GM23338 (cell line): ENCODE data around the gene NKX2-1. TPM values are rescaled to one million over a fixed set of nuclear protein-coding genes. Genes with fewer than 3 reads are reported as not detected.

ENCODE experiments used
- ATAC-seq: fragments of 200-7000 bp; cut with Tn5 transposase; 3 replicates; pipeline ENCODE4 v1.9.1; 2020
- DNase-seq: peaks from one replicate; pipeline ENCODE4 v3.0.0-alpha.2; 2015; ENCODE audit warnings: low spot score
- H2AFZ ChIP-seq: fragments of 200-600 bp; sonication (generic); 2 replicates; pipeline ENCODE4 v1.8.0; 2016; ENCODE audit warnings: antibody characterized with exemption, mild to moderate bottlenecking, moderate library complexity
- H3F3A ChIP-seq: fragments of 200-600 bp; sonication (generic); replicated peaks from 2 replicates; pipeline ENCODE4 v1.8.0; 2017; ENCODE audit warnings: antibody characterized with exemption, mixed run types, low read depth
- H3K27ac ChIP-seq: fragments of 200-600 bp; sonication (generic); 2 replicates; pipeline ENCODE4 v1.6.1; 2016; ENCODE audit warnings: low read depth
- H3K27me3 ChIP-seq: fragments of 200-600 bp; sonication (generic); 2 replicates; pipeline ENCODE4 v1.8.0; 2016; ENCODE audit warnings: mild to moderate bottlenecking, mixed run types, moderate library complexity; ENCODE audit not compliant: insufficient read depth
- H3K36me3 ChIP-seq: fragments of 200-600 bp; sonication (generic); 2 replicates; pipeline ENCODE4 v1.8.0; 2016; ENCODE audit warnings: mild to moderate bottlenecking; ENCODE audit not compliant: insufficient read depth
- H3K4me1 ChIP-seq: fragments of 200-600 bp; sonication (generic); 2 replicates; pipeline ENCODE4 v1.8.0; 2016; ENCODE audit warnings: mild to moderate bottlenecking, moderate library complexity; ENCODE audit not compliant: insufficient read depth
- H3K4me2 ChIP-seq: fragments of 200-600 bp; sonication (generic); 2 replicates; pipeline ENCODE4 v1.7.1; 2017; ENCODE audit warnings: mixed run types
- H3K4me3 ChIP-seq: fragments of 200-600 bp; sonication (generic); 2 replicates; pipeline ENCODE4 v1.6.1; 2016; ENCODE audit warnings: mixed run types
- H3K79me2 ChIP-seq: fragments of 200-600 bp; sonication (generic); replicated peaks from 2 replicates; pipeline ENCODE4 v1.8.0; 2017; ENCODE audit warnings: mild to moderate bottlenecking; ENCODE audit not compliant: insufficient read depth
- H3K9me2 ChIP-seq: fragments of 200-600 bp; sonication (generic); 2 replicates; pipeline ENCODE4 v1.8.0; 2017; ENCODE audit not compliant: insufficient read depth
- H4K20me1 ChIP-seq: fragments of 200-600 bp; sonication (generic); replicated peaks from 2 replicates; pipeline ENCODE4 v1.8.0; 2017; ENCODE audit warnings: mild to moderate bottlenecking; ENCODE audit not compliant: insufficient read depth
- H3K27ac Mint-ChIP-seq: 2 replicates; pipeline ENCODE4 v1.8.0; 2020; ENCODE audit warnings: inconsistent platforms, mild to moderate bottlenecking, moderate library complexity, mixed read lengths
- H3K27me3 Mint-ChIP-seq: 3 replicates; pipeline ENCODE4 v1.8.0; 2022; ENCODE audit warnings: low read depth, mild to moderate bottlenecking, moderate library complexity, mixed read lengths, inconsistent platforms; ENCODE audit not compliant: insufficient read depth, poor library complexity
- H3K36me3 Mint-ChIP-seq: 3 replicates; pipeline ENCODE4 v1.8.0; 2021; ENCODE audit warnings: low read depth, mild to moderate bottlenecking, inconsistent platforms, moderate library complexity, mixed read lengths
- H3K4me1 Mint-ChIP-seq: 3 replicates; pipeline ENCODE4 v1.8.0; 2020; ENCODE audit warnings: mild to moderate bottlenecking, inconsistent platforms, mixed read lengths
- H3K4me3 Mint-ChIP-seq: 3 replicates; pipeline ENCODE4 v1.8.0; 2021; ENCODE audit warnings: moderate library complexity, mild to moderate bottlenecking, inconsistent platforms, mixed read lengths
- H3K9me3 Mint-ChIP-seq: 3 replicates; pipeline ENCODE4 v1.8.0; 2020; ENCODE audit warnings: moderate library complexity, mild to moderate bottlenecking, inconsistent platforms, mixed read lengths
- CREB1 ChIP-seq: fragments of 250-450 bp; sonication (Bioruptor Pico); IDR thresholded peaks from 2 replicates; pipeline ENCODE4 v1.5.0; 2020; ENCODE audit warnings: low read depth, mild to moderate bottlenecking, moderate library complexity
- CTCF ChIP-seq, 2 experiments: fragments of 200-600 bp in 1 of 2; sonication (generic) in 1 of 2; conservative IDR thresholded peaks; 2 replicates each; pipeline versions ENCODE4 v1.5.1 to v1.6.1; 2016 to 2017; ENCODE audit warnings: antibody characterized with exemption in 2 of 2, low read depth in 2 of 2, mild to moderate bottlenecking in 2 of 2, moderate library complexity in 1 of 2
- EZH2 ChIP-seq: fragments of 200-600 bp; sonication (generic); IDR thresholded peaks from one replicate; pipeline ENCODE4 v1.8.0; 2017; ENCODE audit warnings: antibody characterized with exemption, mild to moderate bottlenecking, low read depth; ENCODE audit not compliant: unreplicated experiment
- JUNB ChIP-seq: IDR thresholded peaks from one replicate; pipeline ENCODE4 v1.6.1; 2016; ENCODE audit warnings: antibody characterized with exemption; ENCODE audit not compliant: unreplicated experiment
- NANOG ChIP-seq: IDR thresholded peaks from 2 replicates; pipeline ENCODE4 v1.6.1; 2016; ENCODE audit warnings: antibody characterized with exemption, borderline replicate concordance
- REST ChIP-seq: IDR thresholded peaks from one replicate; pipeline ENCODE4 v1.6.1; 2018; ENCODE audit warnings: antibody characterized with exemption; ENCODE audit not compliant: unreplicated experiment
- ZNF331 ChIP-seq: fragments of 250-450 bp; sonication (Bioruptor Pico); IDR thresholded peaks from 2 replicates; pipeline ENCODE4 v1.5.0; 2020; ENCODE audit warnings: low read depth, mild to moderate bottlenecking, moderate library complexity
- ZNF462 ChIP-seq: fragments of 250-450 bp; sonication (Bioruptor Pico); IDR thresholded peaks from 2 replicates; pipeline ENCODE4 v1.5.0; 2020; ENCODE audit warnings: mild to moderate bottlenecking, moderate library complexity
- polyA plus RNA-seq: library from polyadenylated mRNA; unstranded; fragments of >200 nt; fragmentation: Nextera tagmentation; extraction: Ambion mirVana; gene quantifications from 2 replicates; pipeline ENCODE4 v1.2.1, GENCODE V29; 2016
- total RNA-seq: library from RNA; depleted of rRNA; stranded (reverse); fragments of >200 nt; shearing (Covaris generic); gene quantifications from 2 replicates; pipeline ENCODE4 v1.2.3, GENCODE V29; 2014

Gene NKX2-1
- total and polyA plus RNA-seq, 2 experiments from 2014 or later: not detected

- H3K9me3 Mint-ChIP-seq: peaks cover 10% of the 10 kb centered on the region; the same call in 2 of the 3 replicates
- peaks cover 62% of the 10 kb centered on the region for H3K4me1 ChIP-seq
- peaks cover 61% of the 10 kb centered on the region for H3K4me1 Mint-ChIP-seq
- no peak overlapping the region for H3K27ac Mint-ChIP-seq
- H3F3A ChIP-seq: peaks cover 40% of the 10 kb centered on the region
- no peaks in the 10 kb centered on the region for H3K9me2 ChIP-seq
- H3K36me3 ChIP-seq: no peaks in the 10 kb centered on the region
- H3K4me3 ChIP-seq: peak overlapping the region; percentile 47
- no peaks in the 10 kb centered on the region for H3K36me3 Mint-ChIP-seq
- peak overlapping the region; percentile 41 for H3K4me3 Mint-ChIP-seq
- peaks cover 97% of the 10 kb centered on the region for H3K27me3 Mint-ChIP-seq
- H3K4me2 ChIP-seq: peak overlapping the region; percentile 77
- peak; percentile 91 for DNase-seq
- peak overlapping the region; percentile 57; the same call in 1 of the 2 replicates for H2AFZ ChIP-seq
- H3K27me3 ChIP-seq: peaks cover 100% of the 10 kb centered on the region
- no peak for TF ChIP-seq JUNB
- TF ChIP-seq ZNF331: no peak
- peak; percentile 61 for TF ChIP-seq REST
- peak; percentile 20 for TF ChIP-seq EZH2
- no peak for TF ChIP-seq NANOG
- 0 out of 2 replicates have a peak, but pooled peaks have one; percentile 29 for TF ChIP-seq CREB1 (CRISPR knock-in tag)
- peak; percentile 44 to 48 for TF ChIP-seq CTCF (conservative IDR thresholded peaks at IDR 0.05; ENCODE audit: low read depth in 2 of 2)
- TF ChIP-seq ZNF462 (CRISPR knock-in tag): no peak
- ATAC-seq: peak; percentile 47
- no peak overlapping the region for H3K27ac ChIP-seq
- H3K79me2 ChIP-seq: no peaks in the 10 kb centered on the region
- peaks cover 35% of the 10 kb centered on the region for H4K20me1 ChIP-seq
Measured at GRCh38 chr14:36505892-36506731, 13.9 kb downstream of the NKX2-1 start.
